Measurements from ENCODE around the gene BTBD9. TPM values are rescaled to one million over a fixed set of nuclear protein-coding genes. Genes with fewer than 3 reads are reported as not detected.

BTBD9 gene
- total and polyA plus RNA-seq, 2 donors (not counting 3 experiments of a cell fraction or from before 2014, with no cell fraction given), result 4.9 to 15.0 TPM

GRCh38 chr6:38168699-38169098 is 471.0 kb downstream of the BTBD9 start:
- ChIA-PET CTCF (interaction anchor here (1.9 kb wide), 1 partner anchor 325 kb away, joined by 7 read pairs; no protein-coding TSS in a partner anchor), POLR2A (no interaction called here)
- Histone ChIP-seq H2AFZ (ENCODE audit: low read depth, low read length) (no peak overlapping the region), H3K9me3 (replicated peaks; ENCODE audit: control insufficient read depth, insufficient read depth, low read length) (no peaks in the 10 kb centered on the region), H3K79me2 (ENCODE audit: control insufficient read depth, insufficient read depth, low read length) (no peaks in the 10 kb centered on the region), H3K9ac (replicated peaks; ENCODE audit: extremely low read depth, insufficient read depth, low read length) (no peak overlapping the region), H3K4me2 (ENCODE audit: insufficient read depth, low read length) (no peak overlapping the region), H4K20me1 (replicated peaks; ENCODE audit: control insufficient read depth, extremely low read depth, insufficient read depth, low read length) (no peaks in the 10 kb centered on the region), H3K4me1 (ENCODE audit: control insufficient read depth, extremely low read depth, insufficient read depth, low read length) (no peaks in the 10 kb centered on the region), H3K36me3 (ENCODE audit: control insufficient read depth in 2 of 2, extremely low read depth in 1 of 2, insufficient read depth in 2 of 2, low read length in 2 of 2) (no peaks in the 10 kb centered on the region), H3K9me1 (replicated peaks; ENCODE audit: control insufficient read depth, extremely low read depth, insufficient read depth, low read length) (no peaks in the 10 kb centered on the region), H3K27ac (ENCODE audit: insufficient read depth, low read depth, low read length) (no peak overlapping the region), H3K27me3 (ENCODE audit: control insufficient read depth in 2 of 2, insufficient read depth in 2 of 2, low read length in 2 of 2) (no peaks in the 10 kb centered on the region), H3K4me3 (replicated peaks in 1 of 3; ENCODE audit: insufficient read depth in 1 of 3, low read depth in 1 of 3, low read length in 3 of 3) (no peak overlapping the region)
- dilution Hi-C loops (cut with MboI; ENCODE audit: extremely low pct_ligation_motif_present, low sequenced_read_pairs) (no loop called here), intact Hi-C loops (cut with micrococcal nuclease) (no loop called here)
- BruUV-seq (replicated peaks), result no TSS peak
- DNase-seq (ENCODE audit: low read depth, low spot score), result no peak
- no peak for FAIRE-seq
- TF ChIP-seq MYC (IDR thresholded peaks at IDR 0.05; ENCODE audit: low read depth, low read length) (no peak), GATA2 (IDR thresholded peaks at IDR 0.05; ENCODE audit: insufficient read depth, insufficient read length, low read depth, low read length) (no peak), JUN (IDR thresholded peaks at IDR 0.05; ENCODE audit: borderline replicate concordance, insufficient read depth, insufficient read length, low read depth) (no peak), MAX (IDR thresholded peaks at IDR 0.05; ENCODE audit: insufficient read depth, insufficient read length) (no peak), EZH2 (IDR thresholded peaks at IDR 0.05; ENCODE audit: borderline replicate concordance, low read depth, low read length, severe bottlenecking) (no peak), POLR2AphosphoS5 (IDR thresholded peaks at IDR 0.05; ENCODE audit: insufficient read depth, low read depth, low read length) (no peak), POLR2A (IDR thresholded peaks at IDR 0.05; ENCODE audit: low read depth, low read length) (no peak), CTCF (IDR thresholded peaks at IDR 0.05; ENCODE audit: extremely low read depth in 1 of 2, insufficient read depth in 1 of 2, low read depth in 1 of 2, low read length in 2 of 2) (no peak), FOS (IDR thresholded peaks at IDR 0.05; ENCODE audit: borderline replicate concordance, insufficient read depth, low read length) (no peak)

Measured in endothelial cell of umbilical vein (primary cell).